ENCODE measurements around the gene SYT11.
A peak's percentile ranks its signal among the peaks of the same experiment; 100 is the strongest.

Gene SYT11

DNA sequence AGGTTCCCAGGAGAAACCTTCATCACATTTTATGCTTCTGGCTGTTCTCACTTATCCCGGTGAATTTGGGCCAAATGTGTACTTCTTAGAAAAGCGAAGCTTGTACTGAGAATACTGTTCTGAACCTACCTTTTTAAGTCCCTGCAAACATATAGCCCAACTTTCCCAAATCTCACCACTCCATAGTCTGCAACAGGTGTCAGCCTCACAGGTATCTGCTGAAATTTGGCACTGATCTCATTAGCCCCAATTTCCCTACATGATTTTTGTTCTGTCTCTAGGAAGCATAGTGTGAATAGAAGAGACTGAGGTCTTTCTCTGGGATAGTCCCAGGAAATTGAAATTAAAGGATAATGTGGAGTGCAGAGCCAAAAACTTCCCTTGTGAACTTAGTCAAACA is 40.3 kb downstream of the SYT11 start:
- TF ChIP-seq FOXM1 (IDR thresholded peaks at IDR 0.05; ENCODE audit: borderline replicate concordance, low read depth) (no peak), YY1 (IDR thresholded peaks at IDR 0.05; ENCODE audit: low read depth) (no peak), TEAD4 (IDR thresholded peaks at IDR 0.05) (no peak), TAF1 (IDR thresholded peaks at IDR 0.05; ENCODE audit: low read depth) (no peak), EP300 (IDR thresholded peaks at IDR 0.05; ENCODE audit: borderline replicate concordance) (no peak), EGR1 (IDR thresholded peaks at IDR 0.05) (no peak), CEBPB (IDR thresholded peaks at IDR 0.05) (no peak), ZBTB7A (IDR thresholded peaks at IDR 0.05; ENCODE audit: low read depth) (no peak), RAD21 (IDR thresholded peaks at IDR 0.05; ENCODE audit: low read depth) (no peak), NFIC (IDR thresholded peaks at IDR 0.05) (no peak), CREB1 (IDR thresholded peaks at IDR 0.05; ENCODE audit: low read depth) (no peak), TCF12 (IDR thresholded peaks at IDR 0.05; ENCODE audit: low read depth) (no peak)
- TF ChIP-seq, protein P1, sequence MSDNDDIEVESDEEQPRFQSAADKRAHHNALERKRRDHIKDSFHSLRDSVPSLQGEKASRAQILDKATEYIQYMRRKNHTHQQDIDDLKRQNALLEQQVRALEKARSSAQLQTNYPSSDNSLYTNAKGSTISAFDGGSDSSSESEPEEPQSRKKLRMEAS (IDR thresholded peaks at IDR 0.05) = no peak
- TF ChIP-seq, protein P2, sequence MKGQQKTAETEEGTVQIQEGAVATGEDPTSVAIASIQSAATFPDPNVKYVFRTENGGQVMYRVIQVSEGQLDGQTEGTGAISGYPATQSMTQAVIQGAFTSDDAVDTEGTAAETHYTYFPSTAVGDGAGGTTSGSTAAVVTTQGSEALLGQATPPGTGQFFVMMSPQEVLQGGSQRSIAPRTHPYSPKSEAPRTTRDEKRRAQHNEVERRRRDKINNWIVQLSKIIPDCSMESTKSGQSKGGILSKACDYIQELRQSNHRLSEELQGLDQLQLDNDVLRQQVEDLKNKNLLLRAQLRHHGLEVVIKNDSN (IDR thresholded peaks at IDR 0.05) = no peak
- TF ChIP-seq, protein P3, sequence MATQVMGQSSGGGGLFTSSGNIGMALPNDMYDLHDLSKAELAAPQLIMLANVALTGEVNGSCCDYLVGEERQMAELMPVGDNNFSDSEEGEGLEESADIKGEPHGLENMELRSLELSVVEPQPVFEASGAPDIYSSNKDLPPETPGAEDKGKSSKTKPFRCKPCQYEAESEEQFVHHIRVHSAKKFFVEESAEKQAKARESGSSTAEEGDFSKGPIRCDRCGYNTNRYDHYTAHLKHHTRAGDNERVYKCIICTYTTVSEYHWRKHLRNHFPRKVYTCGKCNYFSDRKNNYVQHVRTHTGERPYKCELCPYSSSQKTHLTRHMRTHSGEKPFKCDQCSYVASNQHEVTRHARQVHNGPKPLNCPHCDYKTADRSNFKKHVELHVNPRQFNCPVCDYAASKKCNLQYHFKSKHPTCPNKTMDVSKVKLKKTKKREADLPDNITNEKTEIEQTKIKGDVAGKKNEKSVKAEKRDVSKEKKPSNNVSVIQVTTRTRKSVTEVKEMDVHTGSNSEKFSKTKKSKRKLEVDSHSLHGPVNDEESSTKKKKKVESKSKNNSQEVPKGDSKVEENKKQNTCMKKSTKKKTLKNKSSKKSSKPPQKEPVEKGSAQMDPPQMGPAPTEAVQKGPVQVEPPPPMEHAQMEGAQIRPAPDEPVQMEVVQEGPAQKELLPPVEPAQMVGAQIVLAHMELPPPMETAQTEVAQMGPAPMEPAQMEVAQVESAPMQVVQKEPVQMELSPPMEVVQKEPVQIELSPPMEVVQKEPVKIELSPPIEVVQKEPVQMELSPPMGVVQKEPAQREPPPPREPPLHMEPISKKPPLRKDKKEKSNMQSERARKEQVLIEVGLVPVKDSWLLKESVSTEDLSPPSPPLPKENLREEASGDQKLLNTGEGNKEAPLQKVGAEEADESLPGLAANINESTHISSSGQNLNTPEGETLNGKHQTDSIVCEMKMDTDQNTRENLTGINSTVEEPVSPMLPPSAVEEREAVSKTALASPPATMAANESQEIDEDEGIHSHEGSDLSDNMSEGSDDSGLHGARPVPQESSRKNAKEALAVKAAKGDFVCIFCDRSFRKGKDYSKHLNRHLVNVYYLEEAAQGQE (IDR thresholded peaks at IDR 0.05; ENCODE audit: low read depth) = no peak

DNA sequence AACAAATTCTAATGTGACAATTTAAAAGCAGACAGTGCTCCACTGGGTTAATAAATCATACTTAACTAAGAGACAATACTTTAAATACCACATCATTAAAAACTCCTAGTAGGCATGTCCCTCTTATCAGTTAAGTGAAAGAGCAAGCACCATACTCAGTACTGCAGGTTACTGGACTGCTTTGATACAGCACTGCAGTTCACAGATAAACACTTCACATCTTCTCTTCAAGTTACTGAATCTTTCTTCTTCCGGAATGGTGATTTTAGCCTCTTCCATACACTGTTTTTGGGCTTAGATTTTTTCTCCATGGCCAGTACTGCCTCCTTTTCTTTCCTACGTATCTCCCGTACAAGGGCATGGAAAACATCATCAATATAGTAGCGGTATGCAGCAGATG is 40.8 kb downstream of the SYT11 start:
- TF ChIP-seq CREB1 (IDR thresholded peaks at IDR 0.05; ENCODE audit: low read depth) = no peak
- TF ChIP-seq YY1 (IDR thresholded peaks at IDR 0.05; ENCODE audit: low read depth) = no peak

DNA sequence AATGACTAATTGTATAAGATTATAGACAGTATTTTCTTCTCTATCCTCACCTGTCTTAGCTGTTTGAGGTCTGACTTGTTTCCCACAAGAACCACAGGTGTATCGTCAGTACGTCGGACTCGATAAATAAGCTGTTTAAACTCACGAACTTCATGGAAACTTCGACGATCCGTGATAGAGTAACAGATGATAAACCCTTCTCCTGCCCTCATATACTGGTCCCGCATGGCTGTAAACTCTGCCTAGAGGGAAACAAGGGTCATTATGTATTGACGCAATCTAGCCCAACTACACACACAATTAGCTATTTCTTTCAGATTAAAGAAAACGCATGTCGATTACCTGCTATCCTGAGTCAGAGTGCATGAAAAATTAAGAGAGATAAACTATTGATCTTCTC is 44.9 kb downstream of the SYT11 start:
- TF ChIP-seq ZBTB7A (IDR thresholded peaks at IDR 0.05; ENCODE audit: low read depth) = no peak
- TF ChIP-seq NFIC (IDR thresholded peaks at IDR 0.05) = no peak
- no peak for TF ChIP-seq EP300 (IDR thresholded peaks at IDR 0.05; ENCODE audit: borderline replicate concordance)
- no peak for TF ChIP-seq FOXM1 (IDR thresholded peaks at IDR 0.05; ENCODE audit: borderline replicate concordance, low read depth)
- TF ChIP-seq YY1 (IDR thresholded peaks at IDR 0.05; ENCODE audit: low read depth) = no peak
- TF ChIP-seq, protein P1 (IDR thresholded peaks at IDR 0.05) = no peak
- no peak for TF ChIP-seq CREB1 (IDR thresholded peaks at IDR 0.05; ENCODE audit: low read depth)
- no peak for TF ChIP-seq RAD21 (IDR thresholded peaks at IDR 0.05; ENCODE audit: low read depth)
- TF ChIP-seq TEAD4 (IDR thresholded peaks at IDR 0.05) = no peak
- TF ChIP-seq, protein P2 (IDR thresholded peaks at IDR 0.05) = no peak
- no peak for TF ChIP-seq TCF12 (IDR thresholded peaks at IDR 0.05; ENCODE audit: low read depth)
- TF ChIP-seq TAF1 (IDR thresholded peaks at IDR 0.05; ENCODE audit: low read depth) = no peak
- TF ChIP-seq, protein P3 (IDR thresholded peaks at IDR 0.05; ENCODE audit: low read depth) = no peak
- TF ChIP-seq EGR1 (IDR thresholded peaks at IDR 0.05) = no peak
- TF ChIP-seq CEBPB (IDR thresholded peaks at IDR 0.05) = no peak

DNA sequence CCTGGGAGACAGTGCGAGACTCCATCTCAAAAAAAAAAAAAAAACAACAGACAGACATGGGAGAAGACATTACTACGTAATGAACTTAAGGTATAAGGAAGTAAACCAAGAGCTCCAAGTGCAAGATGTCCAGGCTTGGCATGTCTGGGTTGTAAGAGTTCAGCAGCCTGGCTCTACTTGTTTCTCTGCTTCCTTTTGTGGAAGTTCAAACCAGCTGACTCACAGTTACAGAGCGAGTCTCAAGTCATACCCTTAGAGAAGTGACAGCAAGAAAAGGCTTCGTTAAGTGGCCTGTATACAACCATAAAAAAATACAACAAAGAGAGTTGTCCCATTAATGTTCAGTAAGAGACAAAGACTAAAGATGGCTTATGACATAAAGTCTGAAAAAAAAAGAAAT is 50.5 kb downstream of the SYT11 start:
- TF ChIP-seq, protein P1 (IDR thresholded peaks at IDR 0.05) = no peak
- TF ChIP-seq TEAD4 (IDR thresholded peaks at IDR 0.05) (no peak), EP300 (IDR thresholded peaks at IDR 0.05; ENCODE audit: borderline replicate concordance) (no peak), CEBPB (IDR thresholded peaks at IDR 0.05) (no peak), YY1 (IDR thresholded peaks at IDR 0.05; ENCODE audit: low read depth) (no peak), NFIC (IDR thresholded peaks at IDR 0.05) (no peak), FOXM1 (IDR thresholded peaks at IDR 0.05; ENCODE audit: borderline replicate concordance, low read depth) (no peak), RAD21 (IDR thresholded peaks at IDR 0.05; ENCODE audit: low read depth) (no peak), TAF1 (IDR thresholded peaks at IDR 0.05; ENCODE audit: low read depth) (no peak)

DNA sequence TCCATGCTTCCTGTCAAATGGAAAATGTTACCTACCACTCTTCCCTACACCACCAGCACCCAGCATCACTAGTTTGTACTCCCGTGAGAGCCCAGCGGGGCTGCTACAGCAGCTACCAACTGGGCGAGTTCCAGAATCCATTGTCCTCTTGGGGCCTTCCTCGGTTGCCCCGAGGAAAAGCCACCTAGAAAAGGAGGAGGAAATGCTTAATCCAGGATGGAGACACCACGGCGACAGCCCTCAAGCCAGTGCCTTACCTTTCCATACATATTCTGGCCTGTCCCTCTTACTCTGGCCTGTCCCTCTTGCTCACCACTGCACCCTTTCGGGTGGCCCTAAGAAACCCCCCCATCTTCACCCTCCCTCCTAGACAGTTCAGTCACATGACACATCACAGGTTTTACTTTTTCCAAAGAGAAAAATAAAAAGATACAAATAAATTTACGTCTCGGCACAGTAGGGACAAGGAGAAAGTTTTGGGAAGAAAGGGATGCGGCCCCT is 51.3 kb downstream of the SYT11 start:
- no peak for TF ChIP-seq EP300 (IDR thresholded peaks at IDR 0.05; ENCODE audit: borderline replicate concordance)
- TF ChIP-seq CREB1 (IDR thresholded peaks at IDR 0.05; ENCODE audit: low read depth) = no peak
- TF ChIP-seq FOXM1 (IDR thresholded peaks at IDR 0.05; ENCODE audit: borderline replicate concordance, low read depth) = no peak
- TF ChIP-seq, protein P1 (IDR thresholded peaks at IDR 0.05) = no peak
- TF ChIP-seq NFIC (IDR thresholded peaks at IDR 0.05) = no peak
- TF ChIP-seq RAD21 (IDR thresholded peaks at IDR 0.05; ENCODE audit: low read depth) = peak; percentile 11; the same call in 1 of the 2 replicates
- TF ChIP-seq, protein P2 (IDR thresholded peaks at IDR 0.05) = peak; percentile 79
- TF ChIP-seq EGR1 (IDR thresholded peaks at IDR 0.05) = no peak
- no peak for TF ChIP-seq TCF12 (IDR thresholded peaks at IDR 0.05; ENCODE audit: low read depth)
